Fibroblast of villous mesenchyme (primary cell): ENCODE measurements around the gene NYAP1. TPM values are rescaled to one million over a fixed set of nuclear protein-coding genes. Genes with fewer than 3 reads are reported as not detected.

Source experiments
- small RNA-seq: library from RNA; depleted of rRNA; stranded (forward); fragments of <200 nt; gene quantifications from one replicate; pipeline ENCODE3, GENCODE V24; 2012
- total RNA-seq: library from RNA; depleted of rRNA; stranded (reverse); fragments of >200 nt; gene quantifications from 2 replicates; pipeline ENCODE4 v1.2.3, GENCODE V29; 2012

Gene NYAP1
- total RNA-seq, 1 donor: 0.43 TPM

Small RNA genes lying within 50 kb of the gene (small RNA-seq; reads per million reads assigned to genes)
- not detected for gene RN7SL416P

Other genes with a start within 250 kb of the NYAP1 start
- gene SPDYE3, start 176.2 kb upstream of the NYAP1 start, total RNA-seq: under 0.01 TPM in 1 of 2 replicates, not detected in the other
- 10.0 and 11.7 TPM in 2 replicates for gene PILRB, start 125.8 kb upstream of the NYAP1 start, total RNA-seq
- gene PILRA, start 110.4 kb upstream of the NYAP1 start, total RNA-seq: 0.43 TPM in 1 of 2 replicates, not detected in the other
- gene ZCWPW1, start 55.2 kb upstream of the NYAP1 start, total RNA-seq: 0.43 and 0.64 TPM in 2 replicates
- 23.2 and 29.4 TPM in 2 replicates for gene MEPCE, start 54.1 kb upstream of the NYAP1 start, total RNA-seq
- gene PPP1R35, start 47.4 kb upstream of the NYAP1 start, total RNA-seq: 14.8 and 15.1 TPM in 2 replicates
- gene SPACDR, start 19.7 kb upstream of the NYAP1 start, total RNA-seq: not detected in 2 replicates
- gene TSC22D4, start 4.7 kb upstream of the NYAP1 start, total RNA-seq: 26.4 and 30.2 TPM in 2 replicates
- 7.7 and 19.0 TPM in 2 replicates for gene AGFG2, start 55.3 kb downstream of the NYAP1 start, total RNA-seq
- 0.32 TPM in 1 of 2 replicates, not detected in the other for gene SAP25, start 90.0 kb downstream of the NYAP1 start, total RNA-seq
- 22.5 and 31.9 TPM in 2 replicates for gene LRCH4, start 102.2 kb downstream of the NYAP1 start, total RNA-seq
- 0.32 and 0.43 TPM in 2 replicates for gene FBXO24, start 102.4 kb downstream of the NYAP1 start, total RNA-seq
- gene PCOLCE, start 118.4 kb downstream of the NYAP1 start, total RNA-seq: 124 and 211 TPM in 2 replicates
- 5.2 and 7.1 TPM in 2 replicates for gene MOSPD3, start 128.6 kb downstream of the NYAP1 start, total RNA-seq
- gene TFR2, start 157.6 kb downstream of the NYAP1 start, total RNA-seq: under 0.01 and 0.43 TPM in 2 replicates
- not detected in 2 replicates for gene ACTL6B, start 172.5 kb downstream of the NYAP1 start, total RNA-seq
- gene GNB2, start 189.8 kb downstream of the NYAP1 start, total RNA-seq: 88.1 and 97.9 TPM in 2 replicates
- gene GIGYF1, start 210.3 kb downstream of the NYAP1 start, total RNA-seq: 15.5 and 19.6 TPM in 2 replicates
- gene POP7, start 222.2 kb downstream of the NYAP1 start, total RNA-seq: 34.1 and 46.7 TPM in 2 replicates
- not detected in 2 replicates for gene EPO, start 236.5 kb downstream of the NYAP1 start, total RNA-seq
- not detected in 2 replicates for gene ZAN, start 249.7 kb downstream of the NYAP1 start, total RNA-seq